Tongue (tissue), 2 donors: Measurements from ENCODE around the gene LSS. TPM values are rescaled to one million over a fixed set of nuclear protein-coding genes. Genes with fewer than 3 reads are reported as not detected.

Experiments used
- DNase-seq: peaks from one replicate; pipeline ENCODE4 v3.0.0-alpha.2; 2015
- total RNA-seq: library from RNA; depleted of rRNA; stranded (reverse); fragments of >200 nt; gene quantifications from one replicate; pipeline ENCODE4 v1.2.3, GENCODE V29; 2014

Gene LSS
- total RNA-seq, 1 donor from 2014 or later, result 36.5 TPM

DNA sequence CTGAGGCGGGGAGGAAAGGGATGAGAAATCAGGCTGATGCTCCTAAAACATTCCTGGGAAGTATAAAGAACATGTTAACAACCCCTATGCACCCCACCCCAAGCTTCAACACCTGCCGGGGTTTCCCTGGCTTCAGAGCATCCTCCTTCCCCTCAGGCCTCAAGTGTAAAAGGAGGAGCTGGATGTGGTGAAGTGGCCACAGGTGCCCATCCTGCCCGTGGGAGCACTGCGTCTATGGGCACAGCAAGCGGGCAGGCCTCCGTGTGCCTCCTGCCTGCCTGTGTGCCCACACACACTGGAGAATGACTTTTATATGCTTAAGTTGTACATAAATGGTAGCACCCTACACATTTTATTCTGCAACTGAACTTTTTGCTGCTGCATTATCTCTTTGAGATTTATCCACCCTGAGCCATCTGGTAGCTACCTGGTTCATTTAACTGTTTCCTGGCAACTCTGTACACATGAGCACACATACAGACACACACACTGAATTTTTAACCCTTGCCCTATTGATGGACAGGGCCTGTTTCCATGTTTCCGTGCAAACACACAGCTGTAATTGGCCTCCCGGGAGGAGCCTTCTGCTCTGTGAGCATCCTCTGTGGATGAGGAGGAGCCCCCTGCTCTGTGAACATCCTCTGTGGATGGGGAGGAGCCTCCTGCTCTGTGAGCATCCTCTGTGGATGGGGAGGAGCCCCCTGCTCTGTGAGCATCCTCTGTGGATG lies 59.8 kb downstream of the LSS start:
- DNase-seq, result no peak

DNA sequence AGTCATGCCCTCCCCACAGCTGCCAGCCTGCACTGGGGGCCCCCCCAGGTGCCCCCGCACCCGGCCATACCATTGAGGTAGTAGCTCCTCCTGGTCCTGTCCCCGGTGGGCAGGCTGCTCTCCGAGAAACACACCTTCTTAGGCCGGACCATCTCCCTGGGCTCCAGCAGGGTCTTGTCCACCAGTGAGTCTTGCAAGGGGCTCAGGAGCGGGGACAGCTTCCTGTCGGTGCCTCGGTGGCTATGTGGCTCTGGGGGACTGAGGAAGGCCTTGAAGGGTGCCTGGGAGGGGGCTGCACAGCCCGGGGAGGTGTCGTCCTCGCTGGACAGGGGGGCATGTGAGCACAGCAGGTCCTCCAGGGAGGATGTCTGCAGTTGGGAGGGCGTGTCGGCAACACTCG lies 60.3 kb downstream of the LSS start:
- no peak for DNase-seq

DNA sequence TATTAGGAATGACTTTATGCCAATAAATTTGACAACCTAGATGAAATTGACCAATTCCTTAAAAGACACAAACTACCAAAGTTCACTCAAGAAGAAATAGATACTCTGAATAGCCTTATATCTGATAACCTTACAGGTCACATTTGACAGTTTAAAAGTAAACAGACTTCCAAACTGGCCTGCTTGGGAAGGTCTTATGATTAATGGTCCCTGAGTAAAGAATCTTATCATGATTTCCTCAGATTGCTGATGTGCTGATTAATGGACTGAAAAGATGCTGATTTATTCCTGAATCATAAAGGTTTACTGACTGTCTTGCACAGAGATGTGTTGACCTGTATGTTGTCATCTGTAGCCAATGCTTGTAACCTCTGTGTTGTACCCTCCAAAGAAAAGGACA lies 63.5 kb downstream of the LSS start:
- no peak for DNase-seq

- no peak for DNase-seq
Measured at GRCh38 chr21:46163380-46163779, 65.2 kb downstream of the LSS start.

GRCh38 chr21:46161633-46162592 lies 66.7 kb downstream of the LSS start:
- DNase-seq, result no peak

- no peak for DNase-seq
Measured at GRCh38 chr21:46160907-46161632, 67.5 kb downstream of the LSS start.

GRCh38 chr21:46160657-46160906 lies 68.0 kb downstream of the LSS start:
- no peak for DNase-seq

DNA sequence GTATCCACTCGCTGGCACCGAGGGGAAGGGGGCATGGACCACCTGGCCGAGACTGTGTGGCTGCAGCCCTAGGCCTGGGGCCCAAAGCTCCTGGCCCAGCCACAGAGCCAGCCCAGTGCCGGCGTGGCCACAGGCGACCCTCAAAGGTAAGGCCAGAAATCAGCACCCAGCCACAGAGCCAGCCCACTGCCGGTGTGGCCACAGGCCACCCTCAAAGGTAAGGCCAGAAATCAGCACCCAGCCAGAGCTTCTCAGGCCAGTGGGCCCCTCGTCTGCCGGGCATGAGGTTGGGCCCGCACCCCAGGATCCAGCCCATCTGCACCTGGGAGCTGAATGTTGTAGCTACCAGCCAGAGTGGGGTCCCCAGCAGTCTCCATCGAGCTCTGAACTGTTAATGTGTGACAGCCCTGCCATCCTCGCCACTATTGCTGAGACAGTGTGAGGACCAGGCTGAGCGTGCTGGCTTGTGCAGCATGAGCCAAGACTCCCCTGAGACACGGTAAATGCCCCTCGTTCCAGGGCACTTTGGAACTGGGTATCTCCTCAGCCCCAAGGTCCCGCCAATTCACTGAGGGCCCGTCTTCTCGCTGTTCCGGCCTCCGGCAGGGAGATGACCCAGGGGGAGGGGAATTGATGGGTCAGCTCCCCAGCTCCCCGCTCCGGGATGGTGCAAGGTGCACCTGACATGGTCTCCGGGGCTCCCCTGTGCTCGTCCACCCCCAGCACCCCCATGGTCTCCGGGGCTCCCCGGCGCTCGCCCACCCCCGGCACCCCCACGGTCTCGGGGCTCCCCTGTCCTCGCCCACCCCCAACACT lies 68.5 kb downstream of the LSS start:
- no peak for DNase-seq

GRCh38 chr21:46159390-46159789 lies 69.2 kb downstream of the LSS start:
- no peak for DNase-seq

DNA sequence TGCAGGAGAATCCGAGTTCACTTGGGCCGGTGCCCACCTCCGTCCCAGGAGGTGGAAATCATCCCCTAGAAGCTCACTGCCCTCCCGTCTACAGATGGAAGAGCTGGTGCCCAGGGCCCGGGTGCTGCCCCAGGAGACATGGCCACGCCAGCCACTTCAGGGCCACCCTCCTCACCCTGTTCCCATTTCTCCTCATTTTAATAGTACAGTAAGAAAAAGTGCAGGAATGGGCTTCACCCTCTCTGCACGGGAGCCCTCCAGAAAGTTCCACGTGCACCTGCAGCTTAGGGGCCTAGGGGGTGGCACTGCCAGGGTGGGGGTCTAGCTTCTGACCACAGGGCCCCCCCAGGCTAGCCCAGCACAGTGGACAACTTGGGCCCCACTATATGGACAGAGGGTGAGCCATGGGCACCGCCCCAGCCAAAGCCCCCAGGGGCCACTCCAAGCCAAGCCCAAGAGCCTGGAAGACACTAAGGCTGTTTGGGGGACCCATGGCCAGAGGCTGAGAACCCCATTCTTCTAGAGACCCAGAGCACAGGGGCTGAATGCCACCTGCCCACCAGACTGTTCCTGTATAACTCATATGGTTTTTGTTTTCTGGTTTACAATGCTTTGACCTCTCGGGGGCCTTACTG lies 69.8 kb downstream of the LSS start:
- DNase-seq, result no peak

- no peak for DNase-seq
Measured at GRCh38 chr21:46157987-46158451, 70.6 kb downstream of the LSS start.

DNA sequence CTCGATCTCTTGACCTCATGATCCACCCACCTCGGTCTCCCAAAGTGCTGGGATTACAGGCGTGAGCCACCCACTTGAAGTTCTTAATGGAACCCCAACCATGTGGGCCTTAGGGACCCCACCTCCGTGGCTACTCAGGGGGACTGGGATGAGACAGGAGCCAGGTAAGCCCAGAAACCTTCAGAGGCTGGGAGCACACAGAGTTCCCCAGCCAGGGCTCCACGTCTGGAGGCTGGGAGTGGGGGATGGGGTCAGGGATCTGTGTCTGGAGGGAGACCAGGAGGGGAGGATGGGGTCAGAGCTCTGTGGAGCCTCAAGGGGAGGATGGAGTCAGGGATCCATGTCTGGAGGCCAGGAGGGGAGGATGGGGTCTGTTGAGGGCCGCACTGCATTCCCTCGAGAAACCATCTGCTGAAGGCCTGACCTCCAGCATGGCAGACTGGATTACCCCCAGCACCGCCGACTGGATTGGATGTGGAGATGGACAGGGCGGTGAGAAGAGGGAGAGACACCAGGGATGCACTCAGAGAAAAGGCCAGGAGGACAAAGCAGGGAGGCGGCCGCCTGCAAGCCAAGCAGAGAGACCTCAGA lies 71.1 kb downstream of the LSS start:
- no peak for DNase-seq

GRCh38 chr21:46156678-46157077 lies 71.9 kb downstream of the LSS start:
- DNase-seq, result no peak

GRCh38 chr21:46156378-46156645 lies 72.3 kb downstream of the LSS start:
- no peak for DNase-seq

DNA sequence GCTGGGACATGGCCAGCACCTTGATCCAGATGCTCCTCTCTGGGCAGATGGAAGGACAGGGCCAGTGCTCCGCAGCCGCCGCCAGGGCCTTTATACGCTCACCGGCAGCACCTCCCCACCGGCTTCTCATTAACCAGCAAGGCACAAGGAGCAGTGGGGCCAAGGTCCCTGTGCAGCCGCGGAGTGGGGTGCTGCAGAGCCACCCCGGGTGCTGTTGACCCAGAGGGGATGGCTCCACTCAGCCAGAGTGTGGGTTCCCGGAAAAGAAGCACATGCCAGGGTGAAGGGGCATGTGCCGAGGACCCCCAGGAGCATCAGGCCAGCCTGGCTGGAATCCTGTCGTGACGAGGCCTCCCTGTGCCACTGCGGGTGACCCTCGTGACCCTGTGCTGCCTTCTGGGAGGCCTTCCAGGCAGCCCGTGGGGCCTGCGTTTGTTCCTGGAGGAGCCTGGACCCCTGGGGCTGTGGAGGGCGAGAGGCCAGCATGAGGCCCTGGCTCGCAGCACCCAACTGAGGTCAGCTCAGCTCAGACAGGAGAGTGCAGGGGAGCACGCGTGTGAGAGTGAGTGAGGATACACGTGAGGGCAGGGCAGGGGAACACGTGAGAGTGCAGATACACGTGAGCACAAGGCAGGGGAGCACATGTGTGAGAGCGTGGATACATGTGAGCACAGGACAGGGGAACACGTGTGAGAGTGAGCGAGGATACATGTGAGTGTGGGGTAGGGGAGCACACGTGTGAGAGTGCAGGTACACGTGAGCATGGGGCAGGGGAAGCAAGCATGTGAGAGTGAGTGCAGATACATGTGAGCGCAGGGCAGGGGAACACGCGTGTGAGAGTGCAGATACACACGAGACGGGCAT lies 72.8 kb downstream of the LSS start, which contains the start of gene FTCD:
Gene FTCD, minus strand, starts transcription at position 66 of the 864 bp plus-strand sequence. Its CDS starts 56 bp downstream, at position 10.
- DNase-seq, result no peak

GRCh38 chr21:46154955-46155513 lies 73.5 kb downstream of the LSS start:
- no peak for DNase-seq

- no peak for DNase-seq
Measured at GRCh38 chr21:46154155-46154954, 74.2 kb downstream of the LSS start.

GRCh38 chr21:46153247-46154154 lies 75.1 kb downstream of the LSS start:
- DNase-seq, result peak; percentile 70
